LNCaP clone FGC (cell line): ENCODE measurements around the gene RPTN.

ENCODE experiments used
- DNase-seq: peaks from one replicate; pipeline ENCODE4 v3.0.0-alpha.2; 2011; ENCODE audit warnings: low read depth
- H3K4me3 ChIP-seq: 2 replicates; pipeline ENCODE4 v1.5.1; 2011; ENCODE audit warnings: mild to moderate bottlenecking, low read depth, low read length, control low read depth
- TF ChIP-seq, protein P1 (sequence below): IDR thresholded peaks from 2 replicates; pipeline ENCODE4 v1.5.1; 2012; ENCODE audit warnings: mild to moderate bottlenecking; ENCODE audit not compliant: control insufficient read depth, insufficient read depth; ENCODE audit errors: extremely low read depth

The RPTN gene

DNA sequence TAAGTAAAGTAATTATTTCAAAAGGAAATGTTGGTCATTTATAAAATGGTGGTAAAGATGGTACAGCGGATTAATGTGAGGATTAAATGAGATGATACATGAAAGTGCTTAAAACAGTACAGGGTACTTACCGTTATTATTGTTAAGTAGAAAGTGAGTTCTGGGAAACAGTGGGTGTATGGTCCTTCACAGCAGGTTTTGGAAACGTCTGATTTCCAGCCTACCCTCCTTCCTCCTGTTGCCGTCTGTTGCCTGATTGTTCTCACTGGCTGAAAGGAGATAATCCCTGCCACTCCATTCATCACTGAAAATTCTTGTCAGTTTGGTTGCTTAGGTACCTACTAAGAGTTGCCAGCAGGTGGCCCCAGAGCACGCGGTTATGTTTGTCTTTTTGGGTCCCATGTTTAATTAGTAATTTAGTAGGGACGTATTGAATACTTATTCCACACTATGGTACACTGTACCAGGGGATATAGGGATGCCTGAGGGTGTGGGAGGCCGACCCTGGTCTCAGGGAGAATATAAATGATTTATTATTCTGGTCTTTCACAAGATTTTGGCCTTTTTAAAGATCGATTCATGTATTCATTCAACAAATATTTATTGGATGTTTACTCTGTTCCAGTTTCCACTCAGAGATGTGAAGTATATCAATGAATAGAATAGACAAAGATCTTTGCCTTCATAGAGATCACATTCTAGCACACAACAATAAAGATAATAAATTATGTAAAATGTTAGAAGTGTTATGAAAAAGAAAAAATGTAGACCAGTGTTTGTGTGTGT, 30.8 kb upstream of the RPTN start:
- TF ChIP-seq, protein P1, sequence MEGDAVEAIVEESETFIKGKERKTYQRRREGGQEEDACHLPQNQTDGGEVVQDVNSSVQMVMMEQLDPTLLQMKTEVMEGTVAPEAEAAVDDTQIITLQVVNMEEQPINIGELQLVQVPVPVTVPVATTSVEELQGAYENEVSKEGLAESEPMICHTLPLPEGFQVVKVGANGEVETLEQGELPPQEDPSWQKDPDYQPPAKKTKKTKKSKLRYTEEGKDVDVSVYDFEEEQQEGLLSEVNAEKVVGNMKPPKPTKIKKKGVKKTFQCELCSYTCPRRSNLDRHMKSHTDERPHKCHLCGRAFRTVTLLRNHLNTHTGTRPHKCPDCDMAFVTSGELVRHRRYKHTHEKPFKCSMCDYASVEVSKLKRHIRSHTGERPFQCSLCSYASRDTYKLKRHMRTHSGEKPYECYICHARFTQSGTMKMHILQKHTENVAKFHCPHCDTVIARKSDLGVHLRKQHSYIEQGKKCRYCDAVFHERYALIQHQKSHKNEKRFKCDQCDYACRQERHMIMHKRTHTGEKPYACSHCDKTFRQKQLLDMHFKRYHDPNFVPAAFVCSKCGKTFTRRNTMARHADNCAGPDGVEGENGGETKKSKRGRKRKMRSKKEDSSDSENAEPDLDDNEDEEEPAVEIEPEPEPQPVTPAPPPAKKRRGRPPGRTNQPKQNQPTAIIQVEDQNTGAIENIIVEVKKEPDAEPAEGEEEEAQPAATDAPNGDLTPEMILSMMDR, result peak; percentile 81
- DNase-seq, result peak; percentile 69
- H3K4me3 ChIP-seq, result no peak overlapping the region

GRCh38 chr1:152188673-152189591, 29.9 kb upstream of the RPTN start:
- no peak for DNase-seq
- TF ChIP-seq, protein P1, result peak; percentile 69
- no peak overlapping the region for H3K4me3 ChIP-seq

GRCh38 chr1:152186556-152187285, 27.7 kb upstream of the RPTN start:
- TF ChIP-seq, protein P1, result no peak
- no peak for DNase-seq
- no peak overlapping the region for H3K4me3 ChIP-seq

GRCh38 chr1:152185544-152186391, 26.7 kb upstream of the RPTN start:
- TF ChIP-seq, protein P1, result peak; percentile 93
- no peak for DNase-seq
- H3K4me3 ChIP-seq, result no peak overlapping the region

- no peak overlapping the region for H3K4me3 ChIP-seq
- no peak for DNase-seq
- TF ChIP-seq, protein P1, result no peak
Measured at GRCh38 chr1:152182944-152183361, 23.9 kb upstream of the RPTN start.

DNA sequence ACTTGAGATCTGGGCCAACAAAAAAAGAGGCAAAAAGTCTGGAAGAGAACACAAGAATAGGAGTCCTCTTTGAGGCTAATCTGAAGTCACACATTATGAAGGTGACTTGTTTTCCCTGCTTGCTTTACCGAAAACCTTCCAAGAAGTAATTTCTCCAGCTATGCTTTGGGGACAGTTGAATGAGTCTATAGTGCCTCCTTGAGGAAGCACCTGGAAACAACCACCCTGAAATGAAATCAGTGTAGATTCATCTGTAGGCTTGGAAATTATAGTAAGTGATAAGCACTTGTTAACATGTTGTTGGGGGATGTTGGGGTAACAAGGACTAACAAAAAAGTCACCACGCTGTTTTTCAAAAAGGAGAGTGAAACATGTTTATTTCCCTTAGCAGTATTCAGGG, 23.4 kb upstream of the RPTN start:
- TF ChIP-seq, protein P1, result peak; percentile 27; the same call in 1 of the 2 replicates
- H3K4me3 ChIP-seq, result no peak overlapping the region
- DNase-seq, result no peak
